Lower lobe of right lung (tissue), 2 donors: ENCODE data around the gene OGA. TPM values are rescaled to one million over a fixed set of nuclear protein-coding genes. Genes with fewer than 3 reads are reported as not detected.

Experiments used
- ATAC-seq, 2 donors: fragments of 200-7000 bp; cut with Tn5 transposase; one replicate each; pipeline ENCODE4 v1.9.1; 2020 to 2022; ENCODE audit warnings: mild to moderate bottlenecking in 2 of 2, moderate library complexity in 2 of 2
- DNase-seq: peaks from one replicate; pipeline ENCODE4 v3.0.0-alpha.2; 2020
- H3K27ac ChIP-seq: fragments of 200-600 bp; one replicate; pipeline ENCODE4 v1.8.0; 2022
- H3K27me3 ChIP-seq: fragments of 200-600 bp; one replicate; pipeline ENCODE4 v1.8.0; 2022; ENCODE audit warnings: low read depth
- H3K36me3 ChIP-seq: fragments of 200-600 bp; one replicate; pipeline ENCODE4 v1.8.0; 2022; ENCODE audit warnings: mild to moderate bottlenecking
- H3K4me1 ChIP-seq: fragments of 200-600 bp; one replicate; pipeline ENCODE4 v1.8.0; 2022
- H3K4me3 ChIP-seq: fragments of 200-600 bp; one replicate; pipeline ENCODE4 v1.8.0; 2022; ENCODE audit warnings: mild to moderate bottlenecking
- H3K9me3 ChIP-seq: fragments of 200-600 bp; one replicate; pipeline ENCODE4 v1.8.0; 2022
- CTCF ChIP-seq: fragments of 200-600 bp; IDR thresholded peaks from one replicate; pipeline ENCODE4 v1.8.0; 2022; ENCODE audit warnings: antibody characterized with exemption, mild to moderate bottlenecking
- intact Hi-C: fragments of 100-400 bp; cut with DNase I; formaldehyde crosslinking; loops from one replicate; pipeline ENCODE4 v1.11.0; 2022
- total RNA-seq: library from RNA; stranded (reverse); fragmentation: NEBNext Ultra II Directional; extraction: Animal tissue kit (Norgen Biotek cat#: 25700); gene quantifications from one replicate; pipeline ENCODE4 v1.2.1, GENCODE V29; 2021
- donor health status: DM: no; HTN: yes; CAD: no; lungs with severe emphysema.

Gene OGA
- total RNA-seq, 1 donor from 2014 or later: 113 TPM

- DNase-seq: no peak
- Histone ChIP-seq H3K36me3 (no peaks in the 10 kb centered on the region), H3K27me3 (peaks cover 67% of the 10 kb centered on the region), H3K27ac (no peak overlapping the region), H3K9me3 (no peaks in the 10 kb centered on the region), H3K4me3 (no peak overlapping the region), H3K4me1 (peaks cover 10% of the 10 kb centered on the region)
- TF ChIP-seq CTCF: no peak
- no peak for ATAC-seq
- intact Hi-C loops: no loop called here
These were observed 47.7 kb downstream of the OGA start for GRCh38 chr10:101770331-101771215.

- DNase-seq (no peak), ATAC-seq (no peak)
- intact Hi-C loops: no loop called here
- Histone ChIP-seq H3K27me3 (peaks cover 62% of the 10 kb centered on the region), H3K4me3 (no peak overlapping the region), H3K9me3 (no peaks in the 10 kb centered on the region), H3K27ac (no peak overlapping the region), H3K4me1 (peaks cover 4% of the 10 kb centered on the region), H3K36me3 (no peaks in the 10 kb centered on the region)
- TF ChIP-seq CTCF: no peak
These were observed 48.6 kb downstream of the OGA start for GRCh38 chr10:101769541-101770180.

- no peak overlapping the region for H3K4me3 ChIP-seq
- no peaks in the 10 kb centered on the region for H3K4me1 ChIP-seq
- TF ChIP-seq CTCF: no peak
- H3K9me3 ChIP-seq: no peaks in the 10 kb centered on the region
- intact Hi-C loops: no loop called here
- no peaks in the 10 kb centered on the region for H3K36me3 ChIP-seq
- DNase-seq (no peak), ATAC-seq (no peak)
- H3K27me3 ChIP-seq: peaks cover 59% of the 10 kb centered on the region
- H3K27ac ChIP-seq: no peak overlapping the region
These were observed 49.5 kb downstream of the OGA start for GRCh38 chr10:101768791-101769170.

- peaks cover 57% of the 10 kb centered on the region for H3K27me3 ChIP-seq
These were observed 50.1 kb downstream of the OGA start for GRCh38 chr10:101767966-101768790.

More at GRCh38 chr10:101767966-101768790, 50.1 kb downstream of the OGA start:
- Histone ChIP-seq H3K4me3 (no peak overlapping the region), H3K9me3 (no peaks in the 10 kb centered on the region), H3K36me3 (no peaks in the 10 kb centered on the region), H3K4me1 (no peaks in the 10 kb centered on the region), H3K27ac (no peak overlapping the region)
- intact Hi-C loops: no loop called here
- DNase-seq: no peak
- TF ChIP-seq CTCF: no peak
- no peak for ATAC-seq
